Fibroblast of lung (primary cell): Measurements from ENCODE around the gene EDRF1. TPM values are rescaled to one million over a fixed set of nuclear protein-coding genes. Genes with fewer than 3 reads are reported as not detected.
"Not testable (repeated sequence)": the region's sequence is repeated elsewhere in the genome, so short reads cannot be mapped to it uniquely, and the experiment has no call there.

Source experiments
- DNase-seq, 2 donors: peaks; one replicate each; pipeline versions ENCODE4 v3.0.0 to v3.0.0-alpha.2; 2010; ENCODE audit warnings: low read depth in 2 of 2
- H2AFZ ChIP-seq: 2 replicates; pipeline ENCODE4 v1.5.1; 2012; ENCODE audit warnings: low read length, control low read depth, inconsistent platforms
- H3K27ac ChIP-seq: 2 replicates; pipeline ENCODE4 v1.5.1; 2011; ENCODE audit warnings: low read length, control low read depth; ENCODE audit not compliant: insufficient read depth
- H3K27me3 ChIP-seq: 2 replicates; pipeline ENCODE4 v1.5.1; 2011; ENCODE audit warnings: mild to moderate bottlenecking, low read length; ENCODE audit not compliant: control insufficient read depth, insufficient read depth
- H3K36me3 ChIP-seq: 2 replicates; pipeline ENCODE4 v1.5.1; 2011; ENCODE audit warnings: low read length; ENCODE audit not compliant: control insufficient read depth, insufficient read depth
- H3K4me1 ChIP-seq: 2 replicates; pipeline ENCODE4 v1.5.1; 2011; ENCODE audit warnings: low read length; ENCODE audit not compliant: control insufficient read depth, insufficient read depth; ENCODE audit errors: extremely low read depth
- H3K4me2 ChIP-seq: 2 replicates; pipeline ENCODE4 v1.5.1; 2011; ENCODE audit warnings: low read length, control low read depth; ENCODE audit not compliant: insufficient read depth; ENCODE audit errors: extremely low read depth
- H3K4me3 ChIP-seq, 4 experiments: fragments of 200-600 bp in 1 of 4; sonication (generic) in 1 of 4; replicated peaks in 1 of 4; 2 replicates each; pipeline ENCODE4 v1.5.1; 2011 to 2016; ENCODE audit warnings: low read length in 4 of 4, low read depth in 3 of 4, mild to moderate bottlenecking in 3 of 4, control low read depth in 2 of 4, inconsistent platforms in 1 of 4, mixed read lengths in 1 of 4; ENCODE audit not compliant: insufficient read depth in 1 of 4; ENCODE audit errors: control extremely low read depth in 1 of 4
- H3K79me2 ChIP-seq: 2 replicates; pipeline ENCODE4 v1.5.1; 2012; ENCODE audit warnings: mild to moderate bottlenecking, low read length, inconsistent platforms; ENCODE audit not compliant: control insufficient read depth, insufficient read depth
- H3K9ac ChIP-seq: 2 replicates; pipeline ENCODE4 v1.5.1; 2011; ENCODE audit warnings: mild to moderate bottlenecking, low read length, control low read depth; ENCODE audit not compliant: insufficient read depth
- H3K9me3 ChIP-seq: 2 replicates; pipeline ENCODE4 v1.5.1; 2012; ENCODE audit warnings: low read depth, low read length; ENCODE audit not compliant: control insufficient read depth, insufficient read depth
- H4K20me1 ChIP-seq: 2 replicates; pipeline ENCODE4 v1.5.1; 2011; ENCODE audit warnings: low read length; ENCODE audit not compliant: control insufficient read depth, insufficient read depth; ENCODE audit errors: extremely low read depth
- CTCF ChIP-seq, 2 donors: IDR thresholded peaks in 1 of 2; conservative IDR thresholded peaks in 1 of 2; 1 replicate in 1 of 2; 2 replicates in 1 of 2; pipeline ENCODE4 v1.5.1; 2011 to 2012; ENCODE audit warnings: low read length in 2 of 2, control low read depth in 1 of 2, inconsistent platforms in 1 of 2, low read depth in 1 of 2, mild to moderate bottlenecking in 1 of 2
- EZH2 ChIP-seq: IDR thresholded peaks from 2 replicates; pipeline ENCODE4 v1.5.1; 2012; ENCODE audit warnings: low read length, control low read depth, mild to moderate bottlenecking; ENCODE audit errors: missing control alignments
- polyA plus RNA-seq, 2 donors: library from polyadenylated mRNA; depleted of rRNA in 1 of 2; stranded (reverse) in 1 of 2; unstranded in 1 of 2; fragments of >200 nt; gene quantifications; 2 replicates each; pipeline ENCODE4 v1.2.1, GENCODE V29; 2011 to 2012; ENCODE audit warnings: missing spikeins in 1 of 2
- total RNA-seq: library from RNA; depleted of rRNA; stranded (reverse); fragments of >200 nt; gene quantifications from 2 replicates; pipeline ENCODE4 v1.2.1, GENCODE V29; 2014

EDRF1 gene
- total and polyA plus RNA-seq, 2 donors (not counting 1 experiment from before 2014, with no cell fraction given) = 19.9 to 25.3 TPM

GRCh38 chr10:125693524-125693847 is 26.0 kb upstream of the EDRF1 start:
- H3K79me2 ChIP-seq = no peaks in the 10 kb centered on the region
- peaks cover 5% of the 10 kb centered on the region for H3K4me1 ChIP-seq
- H4K20me1 ChIP-seq = no peaks in the 10 kb centered on the region
- no peak overlapping the region for H3K4me2 ChIP-seq
- no peaks in the 10 kb centered on the region for H3K9me3 ChIP-seq
- H3K36me3 ChIP-seq = no peaks in the 10 kb centered on the region
- TF ChIP-seq EZH2 (no peak), CTCF (conservative IDR thresholded peaks at IDR 0.05 in 1 of 2, IDR thresholded peaks at IDR 0.05 in 1 of 2; ENCODE audit: low read depth in 1 of 2, low read length in 2 of 2) (no peak)
- no peak overlapping the region for H3K4me3 ChIP-seq
- no peak overlapping the region for H2AFZ ChIP-seq
- H3K9ac ChIP-seq = no peak overlapping the region
- DNase-seq = no peak
- peak overlapping the region; percentile 61 for H3K27ac ChIP-seq
- H3K27me3 ChIP-seq = no peaks in the 10 kb centered on the region

GRCh38 chr10:125694883-125695282 is 24.6 kb upstream of the EDRF1 start:
- H3K4me3 ChIP-seq = no peak overlapping the region
- no peak overlapping the region for H3K9ac ChIP-seq
- peak; percentile 40 to 95 for DNase-seq
- TF ChIP-seq CTCF (conservative IDR thresholded peaks at IDR 0.05 in 1 of 2, IDR thresholded peaks at IDR 0.05 in 1 of 2; ENCODE audit: low read depth in 1 of 2, low read length in 2 of 2) = no peak
- no peak for TF ChIP-seq EZH2
- H3K27me3 ChIP-seq = no peaks in the 10 kb centered on the region
- H3K27ac ChIP-seq = peak overlapping the region; percentile 66
- H2AFZ ChIP-seq = no peak overlapping the region
- peaks cover 5% of the 10 kb centered on the region for H3K4me1 ChIP-seq
- H4K20me1 ChIP-seq = no peaks in the 10 kb centered on the region
- no peaks in the 10 kb centered on the region for H3K9me3 ChIP-seq
- no peaks in the 10 kb centered on the region for H3K36me3 ChIP-seq
- no peaks in the 10 kb centered on the region for H3K79me2 ChIP-seq
- no peak overlapping the region for H3K4me2 ChIP-seq

- H3K27me3 ChIP-seq, H3K4me3 ChIP-seq, H3K79me2 ChIP-seq, H2AFZ ChIP-seq, H3K27ac ChIP-seq, H3K4me2 ChIP-seq, H3K9me3 ChIP-seq, H3K9ac ChIP-seq, DNase-seq, H3K36me3 ChIP-seq, H4K20me1 ChIP-seq, H3K4me1 ChIP-seq: not testable (repeated sequence)
Measured at GRCh38 chr10:125696884-125697283, 22.6 kb upstream of the EDRF1 start.
